GM23248 (cell line): ENCODE results near the gene TSPOAP1. TPM values are rescaled to one million over a fixed set of nuclear protein-coding genes. Genes with fewer than 3 reads are reported as not detected.

Experiments
- DNase-seq: peaks from one replicate; pipeline ENCODE4 v3.0.0-alpha.2; 2015
- H2AFZ ChIP-seq: fragments of 200-600 bp; sonication (generic); 2 replicates; pipeline ENCODE4 v1.6.1; 2016; ENCODE audit warnings: antibody characterized with exemption
- H3F3A ChIP-seq: fragments of 200-600 bp; sonication (generic); 2 replicates; pipeline ENCODE4 v1.6.1; 2016; ENCODE audit warnings: mild to moderate bottlenecking, antibody characterized with exemption, mixed run types; ENCODE audit not compliant: insufficient read depth
- H3K27ac ChIP-seq: fragments of 200-600 bp; sonication (generic); 2 replicates; pipeline ENCODE4 v1.5.1; 2016; ENCODE audit warnings: mild to moderate bottlenecking
- H3K27me3 ChIP-seq: fragments of 200-600 bp; sonication (generic); replicated peaks from 2 replicates; pipeline ENCODE4 v1.6.1; 2016; ENCODE audit warnings: mild to moderate bottlenecking; ENCODE audit not compliant: insufficient read depth
- H3K36me3 ChIP-seq: fragments of 200-600 bp; sonication (generic); 2 replicates; pipeline ENCODE4 v1.6.1; 2016; ENCODE audit warnings: low read depth, mild to moderate bottlenecking
- H3K4me1 ChIP-seq: fragments of 200-600 bp; sonication (generic); 2 replicates; pipeline ENCODE4 v1.6.1; 2016; ENCODE audit warnings: mild to moderate bottlenecking; ENCODE audit not compliant: insufficient read depth
- H3K4me2 ChIP-seq: fragments of 200-600 bp; sonication (generic); one replicate; pipeline ENCODE4 v1.6.1; 2016; ENCODE audit warnings: mild to moderate bottlenecking; ENCODE audit not compliant: unreplicated experiment
- H3K4me3 ChIP-seq: fragments of 200-600 bp; sonication (generic); 2 replicates; pipeline ENCODE4 v1.5.1; 2016; ENCODE audit warnings: mild to moderate bottlenecking
- H3K79me2 ChIP-seq: fragments of 200-600 bp; sonication (generic); 2 replicates; pipeline ENCODE4 v1.6.1; 2016; ENCODE audit warnings: mild to moderate bottlenecking; ENCODE audit not compliant: insufficient read depth
- H3K9ac ChIP-seq: fragments of 200-600 bp; sonication (generic); 2 replicates; pipeline ENCODE4 v1.6.1; 2016; ENCODE audit warnings: mild to moderate bottlenecking
- H3K9me2 ChIP-seq: fragments of 200-600 bp; sonication (generic); 2 replicates; pipeline ENCODE4 v1.6.1; 2016; ENCODE audit warnings: mixed run types, mild to moderate bottlenecking, moderate library complexity; ENCODE audit not compliant: insufficient read depth
- H3K9me3 ChIP-seq: fragments of 200-600 bp; sonication (generic); one replicate; pipeline ENCODE4 v1.6.1; 2017; ENCODE audit warnings: low read depth
- H4K20me1 ChIP-seq: fragments of 200-600 bp; sonication (generic); 2 replicates; pipeline ENCODE4 v1.6.0; 2016; ENCODE audit not compliant: insufficient read depth
- EZH2 ChIP-seq: fragments of 200-600 bp; sonication (generic); IDR thresholded peaks from 2 replicates; pipeline ENCODE4 v1.6.1; 2018; ENCODE audit warnings: antibody characterized with exemption, mild to moderate bottlenecking; ENCODE audit not compliant: insufficient read depth, poor library complexity, severe bottlenecking
- EZH2phosphoT487 ChIP-seq: fragments of 200-600 bp; sonication (generic); IDR thresholded peaks from 2 replicates; pipeline ENCODE4 v1.6.1; 2018; ENCODE audit warnings: antibody characterized with exemption, moderate library complexity, mild to moderate bottlenecking, low read depth; ENCODE audit not compliant: insufficient read depth
- WGBS, 2 experiments: methylation state at CpG; one replicate each; pipeline ENCODE4 v1.1.6; 2015 to 2017; ENCODE audit warnings: low lambda C conversion rate in 2 of 2, low coverage in 1 of 2; ENCODE audit errors: missing lambda C conversion rate in 2 of 2; 5-methylcytosine and 5-hydroxymethylcytosine counted together
- in situ Hi-C: fragments of 300-500 bp; cut with MboI; formaldehyde crosslinking; loops from 2 replicates; pipeline ENCODE4 v1.15.0; 2020
- polyA plus RNA-seq: library from polyadenylated mRNA; unstranded; fragments of >200 nt; fragmentation: Nextera tagmentation; extraction: Ambion mirVana; gene quantifications from 2 replicates; pipeline ENCODE4 v1.2.1, GENCODE V29; 2016
- total RNA-seq: library from RNA; depleted of rRNA; stranded (reverse); fragments of >200 nt; shearing (Covaris generic); gene quantifications from 2 replicates; pipeline ENCODE4 v1.2.3, GENCODE V29; 2014

TSPOAP1 gene
- total and polyA plus RNA-seq, 2 experiments from 2014 or later = 0.76 to 1.0 TPM

DNA sequence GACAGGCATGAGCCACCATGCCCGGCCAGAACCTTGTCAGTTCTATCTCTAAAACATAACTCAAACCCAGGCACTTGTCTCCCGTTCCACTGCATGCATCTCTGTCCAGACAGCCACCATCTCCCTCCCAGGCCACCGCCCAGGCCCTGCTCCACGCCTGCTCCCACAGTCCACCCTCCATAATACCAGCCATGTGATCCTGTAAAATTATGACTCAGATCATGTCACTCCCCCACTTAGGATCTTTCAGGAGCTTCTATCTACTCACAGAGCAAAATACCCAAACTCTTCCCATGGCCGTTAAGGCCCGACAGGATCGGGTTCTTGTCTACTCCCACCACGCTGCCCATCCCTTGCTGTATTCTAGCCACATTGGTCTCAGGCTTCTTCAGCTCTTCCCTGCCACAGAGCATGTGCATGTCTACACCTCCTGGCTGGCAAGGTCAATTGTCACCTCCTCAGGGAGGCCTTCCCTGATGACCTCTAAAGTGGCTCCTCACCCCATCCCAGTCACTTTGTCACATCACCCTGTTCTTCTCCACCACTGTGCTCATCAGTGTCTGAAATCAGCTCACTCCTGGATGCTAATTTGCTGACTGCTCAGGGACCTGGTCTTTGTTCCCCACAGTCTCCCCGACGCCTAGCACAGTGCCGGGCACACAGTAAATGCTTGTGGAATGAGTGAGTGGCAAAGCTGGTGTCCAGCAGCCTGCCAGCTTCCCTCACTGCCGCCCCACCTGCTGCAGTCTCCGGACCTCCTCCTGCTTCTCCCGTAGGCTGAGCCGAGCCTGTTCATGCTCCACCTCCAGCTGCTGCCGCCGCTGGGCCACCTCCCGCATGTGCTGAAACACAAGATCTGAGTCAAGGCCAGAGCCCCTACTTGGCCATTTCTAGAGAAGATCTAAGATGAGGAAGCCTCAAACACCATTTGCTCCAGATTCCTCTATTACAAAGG lies 6.7 kb downstream of the TSPOAP1 start:
- Histone ChIP-seq H2AFZ (no peak overlapping the region), H3K4me2 (no peak overlapping the region), H3K9ac (no peak overlapping the region), H3K36me3 (no peaks in the 10 kb centered on the region), H3K79me2 (no peaks in the 10 kb centered on the region), H3F3A (no peaks in the 10 kb centered on the region), H3K9me2 (no peaks in the 10 kb centered on the region), H3K9me3 (no peaks in the 10 kb centered on the region), H4K20me1 (no peaks in the 10 kb centered on the region), H3K27me3 (no peaks in the 10 kb centered on the region; the same call in 1 of the 2 replicates), H3K4me1 (no peaks in the 10 kb centered on the region), H3K4me3 (no peak overlapping the region), H3K27ac (no peak overlapping the region)
- no peak for DNase-seq
- TF ChIP-seq EZH2 = no peak
- TF ChIP-seq EZH2phosphoT487 = no peak
- in situ Hi-C loops = no loop called here
- WGBS, 2 experiments = 86 to 88% methylated on average over 18 of the region's 18 CpGs

DNA sequence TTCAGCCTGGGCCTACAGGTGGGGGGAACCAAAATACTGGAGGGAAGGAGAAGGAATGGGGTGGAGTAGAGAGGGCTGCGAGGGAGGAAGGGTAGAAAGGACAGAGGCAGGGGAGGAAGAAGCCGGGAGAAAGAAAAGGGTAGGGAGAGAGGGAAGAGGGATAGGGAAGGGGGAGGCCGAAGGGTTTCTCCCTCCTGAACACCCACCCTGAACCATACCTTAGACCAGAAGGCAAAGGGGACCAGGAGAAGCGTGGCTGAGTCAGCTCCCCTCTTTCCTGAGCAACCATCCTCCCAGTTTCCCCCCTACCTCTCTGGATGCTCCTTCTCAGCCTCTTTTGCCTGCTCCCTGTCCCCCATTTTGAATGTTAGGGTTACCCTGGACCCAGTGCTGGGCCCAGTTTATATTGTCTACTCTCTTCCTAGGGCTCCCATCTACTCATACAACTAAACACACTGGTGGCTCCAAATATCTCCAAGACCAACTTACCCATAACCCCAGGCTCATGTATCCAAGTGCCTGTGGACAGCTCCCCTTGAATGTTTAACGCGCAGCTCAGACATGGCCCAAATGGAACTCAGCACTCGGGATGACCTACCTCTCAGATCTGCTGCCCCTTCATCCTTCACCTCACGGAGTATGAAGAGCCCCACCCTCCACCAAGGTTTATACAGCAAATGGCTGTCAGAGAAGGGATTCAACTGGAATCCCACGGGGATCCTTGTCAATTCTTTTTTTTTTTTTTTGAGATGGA lies 7.8 kb downstream of the TSPOAP1 start:
- H3K4me1 ChIP-seq = no peaks in the 10 kb centered on the region
- WGBS, 2 experiments = 77 to 79% methylated on average over 9 of the region's 9 CpGs

DNA sequence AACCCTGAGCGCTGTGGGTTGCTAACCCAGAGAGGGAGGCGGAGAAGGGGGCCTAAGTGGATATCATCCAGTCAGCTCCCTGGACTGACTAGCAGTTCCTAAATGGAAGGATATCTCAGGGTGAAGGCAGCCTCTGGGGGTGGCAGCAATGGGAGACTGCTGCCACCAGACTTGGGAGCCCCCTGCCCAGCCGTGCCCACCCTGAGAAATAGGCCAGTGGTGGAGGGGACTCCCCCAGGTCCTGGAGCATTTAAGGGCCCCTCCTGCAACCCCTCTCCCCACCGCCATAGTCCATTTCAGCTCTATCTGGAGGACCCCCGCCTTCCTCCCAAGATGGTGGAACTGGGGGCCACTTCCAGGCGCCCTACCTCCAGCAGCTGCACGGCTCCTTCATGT lies 8.4 kb downstream of the TSPOAP1 start:
- H3K4me1 ChIP-seq = no peaks in the 10 kb centered on the region
- TF ChIP-seq EZH2 (no peak), EZH2phosphoT487 (no peak)
- H3K9me3 ChIP-seq = no peaks in the 10 kb centered on the region
- H3K4me2 ChIP-seq = no peak overlapping the region
- no peak overlapping the region for H3K27ac ChIP-seq
- H3F3A ChIP-seq = no peaks in the 10 kb centered on the region
- H3K9me2 ChIP-seq = no peaks in the 10 kb centered on the region
- H4K20me1 ChIP-seq = no peaks in the 10 kb centered on the region
- H3K9ac ChIP-seq = no peak overlapping the region
- in situ Hi-C loops = no loop called here
- no peak for DNase-seq
- WGBS, 2 experiments = 71 to 81% methylated on average over 6 to 7 of the region's 7 CpGs
- no peak overlapping the region for H3K4me3 ChIP-seq
- H3K79me2 ChIP-seq = no peaks in the 10 kb centered on the region
- no peaks in the 10 kb centered on the region for H3K36me3 ChIP-seq
- H3K27me3 ChIP-seq = no peaks in the 10 kb centered on the region; the same call in 1 of the 2 replicates
- no peak overlapping the region for H2AFZ ChIP-seq

More for the DNA sequence above, 7.8 kb downstream of the TSPOAP1 start:
- Histone ChIP-seq H3K27ac (no peak overlapping the region), H3K4me3 (no peak overlapping the region), H3K79me2 (no peaks in the 10 kb centered on the region), H3K36me3 (no peaks in the 10 kb centered on the region), H3K9me2 (no peaks in the 10 kb centered on the region), H3K4me2 (no peak overlapping the region), H3F3A (no peaks in the 10 kb centered on the region), H3K27me3 (no peaks in the 10 kb centered on the region; the same call in 1 of the 2 replicates), H3K9ac (no peak overlapping the region), H4K20me1 (no peaks in the 10 kb centered on the region), H3K9me3 (no peaks in the 10 kb centered on the region), H2AFZ (no peak overlapping the region)
- no peak for DNase-seq
- TF ChIP-seq EZH2phosphoT487 = no peak
- no peak for TF ChIP-seq EZH2
- in situ Hi-C loops = no loop called here

DNA sequence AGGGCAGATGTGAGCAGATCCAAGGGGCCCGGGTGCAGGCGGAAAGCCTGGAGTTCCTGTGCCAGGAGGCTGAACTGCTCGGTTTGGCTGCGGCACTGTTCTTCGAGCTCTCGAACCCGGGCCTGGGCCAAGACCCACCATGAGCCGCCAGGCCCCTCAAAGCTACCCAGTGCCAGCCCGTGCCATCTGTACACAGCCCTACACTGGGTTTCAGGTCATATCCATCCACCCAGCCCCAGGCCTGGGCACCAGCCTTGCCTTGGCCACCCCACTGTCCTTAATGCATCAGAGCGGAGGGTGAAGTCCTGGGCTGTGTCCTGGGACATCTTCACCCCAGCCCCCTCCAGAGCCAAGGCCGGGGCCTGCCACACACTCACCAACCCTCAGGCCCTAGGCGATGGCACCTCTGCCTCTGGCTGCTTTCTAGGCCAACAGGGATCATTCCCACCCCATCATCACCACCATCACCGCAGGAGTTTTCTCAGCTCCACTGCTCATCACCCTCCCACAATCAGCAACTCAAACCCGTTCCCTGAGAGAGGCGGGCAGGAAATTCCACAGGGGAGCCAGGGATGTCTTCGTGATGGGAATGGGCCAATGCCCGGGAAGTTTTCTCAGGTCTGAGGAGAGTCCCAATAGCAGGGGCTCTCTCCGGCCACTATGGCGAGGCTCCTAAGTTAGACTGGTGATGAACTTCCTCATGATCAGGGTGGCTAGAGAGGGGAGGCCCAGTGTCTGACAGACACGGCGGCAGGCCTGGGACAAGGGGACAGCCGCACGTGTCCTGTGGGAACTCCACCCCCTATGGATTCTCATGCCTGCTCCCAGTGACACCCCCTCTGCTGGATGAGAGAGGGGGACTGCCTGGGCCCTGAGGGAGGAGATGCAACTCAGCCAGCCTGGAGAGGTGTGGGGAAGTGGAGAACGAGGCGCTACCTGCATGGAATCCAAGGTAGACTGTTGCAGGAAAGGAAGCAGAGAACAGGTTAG lies 9.1 kb downstream of the TSPOAP1 start:
- Histone ChIP-seq H3K4me3 (no peak overlapping the region), H3K4me1 (no peaks in the 10 kb centered on the region), H3K9me3 (no peaks in the 10 kb centered on the region), H3K36me3 (no peaks in the 10 kb centered on the region), H4K20me1 (no peaks in the 10 kb centered on the region), H3K9me2 (no peaks in the 10 kb centered on the region), H3K27ac (no peak overlapping the region), H3F3A (no peaks in the 10 kb centered on the region), H3K9ac (no peak overlapping the region), H3K79me2 (no peaks in the 10 kb centered on the region), H2AFZ (no peak overlapping the region), H3K27me3 (no peaks in the 10 kb centered on the region; the same call in 1 of the 2 replicates), H3K4me2 (no peak overlapping the region)
- TF ChIP-seq EZH2 (no peak), EZH2phosphoT487 (no peak)
- in situ Hi-C loops = no loop called here
- 74 to 81% methylated on average over 25 of the region's 25 CpGs for WGBS, 2 experiments
- DNase-seq = no peak
